Astrocyte of the hippocampus (primary cell): ENCODE measurements around the gene ATXN7.

Experiments
- DNase-seq: peaks from one replicate; pipeline ENCODE4 v3.0.0; 2011; ENCODE audit warnings: low read depth, low spot score

Gene ATXN7

DNA sequence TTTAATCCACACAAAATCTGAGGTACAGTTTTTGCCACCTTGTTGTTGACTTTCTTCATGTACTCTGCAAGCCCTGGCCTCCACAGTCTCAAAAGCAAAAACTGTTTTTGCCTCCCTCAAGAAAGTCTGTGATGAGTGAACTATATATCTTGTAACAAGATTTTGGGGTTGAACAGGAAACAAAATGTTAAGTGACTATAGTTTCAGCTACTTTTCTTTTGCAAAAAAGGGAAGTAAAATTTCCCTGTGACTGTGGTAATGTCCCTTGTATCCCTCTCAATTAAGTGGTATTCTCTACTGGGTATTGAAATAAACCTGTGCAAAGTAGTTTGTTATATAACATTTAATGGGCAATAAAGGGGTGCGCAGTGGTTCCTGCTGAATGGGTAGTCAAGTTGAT is 69.8 kb downstream of the ATXN7 start:
- DNase-seq: no peak

DNA sequence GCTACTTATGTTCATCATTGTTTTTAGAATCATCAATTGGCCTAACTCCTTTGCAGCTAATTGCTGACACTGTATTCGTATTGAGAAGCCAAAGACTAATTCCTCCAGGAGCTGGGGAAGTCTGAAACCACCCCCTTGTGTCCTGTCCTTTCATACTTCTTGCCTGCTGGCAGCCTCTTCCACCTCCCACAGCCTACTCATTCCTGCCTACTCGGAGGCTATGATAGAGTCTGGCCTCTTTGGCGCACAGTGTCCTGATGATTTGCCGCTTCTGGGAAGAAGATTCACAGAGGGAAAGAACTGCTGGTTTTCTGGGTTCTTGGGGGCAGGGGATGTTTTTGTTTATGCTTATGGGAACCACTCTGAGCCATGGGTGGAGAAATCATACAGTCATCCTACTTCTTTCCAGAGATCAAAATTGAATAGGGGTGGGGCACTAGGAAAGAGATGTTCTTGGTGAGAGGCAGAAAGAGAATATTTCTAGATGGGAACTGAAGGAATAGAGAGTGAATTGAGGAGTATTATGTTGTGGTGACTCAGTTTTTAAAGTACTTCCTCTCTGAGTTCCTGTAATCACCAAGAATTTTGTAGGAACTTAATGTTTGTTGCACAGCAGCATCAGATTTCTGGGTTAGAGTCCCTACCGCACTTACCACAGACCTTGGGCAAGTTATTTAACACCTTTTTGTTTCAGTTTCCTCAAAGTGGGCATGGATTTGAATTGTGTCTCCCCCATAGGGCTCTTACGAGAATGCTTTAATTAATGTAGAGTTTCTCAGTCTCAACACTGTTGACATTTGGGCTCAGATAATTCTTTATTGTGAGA is 70.6 kb downstream of the ATXN7 start:
- no peak for DNase-seq

DNA sequence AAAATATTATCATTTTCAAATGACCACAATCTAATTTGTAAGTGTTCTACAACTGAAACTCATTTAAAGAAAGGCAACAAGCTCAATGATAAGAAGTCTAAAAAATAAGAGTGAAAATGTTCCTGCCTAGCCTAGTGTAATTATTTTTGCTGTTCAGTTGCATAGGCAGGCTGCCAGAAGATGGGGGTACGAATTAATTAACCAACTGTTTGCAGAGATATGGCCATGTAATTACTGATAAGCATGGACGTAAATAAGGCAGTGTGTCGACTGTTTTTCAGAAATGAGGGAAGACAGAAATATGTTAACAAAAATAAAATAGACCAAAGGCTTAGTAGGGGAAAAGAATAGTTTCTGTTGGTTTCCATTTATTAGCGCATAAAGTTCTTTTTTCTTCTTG is 73.3 kb downstream of the ATXN7 start:
- no peak for DNase-seq

DNA sequence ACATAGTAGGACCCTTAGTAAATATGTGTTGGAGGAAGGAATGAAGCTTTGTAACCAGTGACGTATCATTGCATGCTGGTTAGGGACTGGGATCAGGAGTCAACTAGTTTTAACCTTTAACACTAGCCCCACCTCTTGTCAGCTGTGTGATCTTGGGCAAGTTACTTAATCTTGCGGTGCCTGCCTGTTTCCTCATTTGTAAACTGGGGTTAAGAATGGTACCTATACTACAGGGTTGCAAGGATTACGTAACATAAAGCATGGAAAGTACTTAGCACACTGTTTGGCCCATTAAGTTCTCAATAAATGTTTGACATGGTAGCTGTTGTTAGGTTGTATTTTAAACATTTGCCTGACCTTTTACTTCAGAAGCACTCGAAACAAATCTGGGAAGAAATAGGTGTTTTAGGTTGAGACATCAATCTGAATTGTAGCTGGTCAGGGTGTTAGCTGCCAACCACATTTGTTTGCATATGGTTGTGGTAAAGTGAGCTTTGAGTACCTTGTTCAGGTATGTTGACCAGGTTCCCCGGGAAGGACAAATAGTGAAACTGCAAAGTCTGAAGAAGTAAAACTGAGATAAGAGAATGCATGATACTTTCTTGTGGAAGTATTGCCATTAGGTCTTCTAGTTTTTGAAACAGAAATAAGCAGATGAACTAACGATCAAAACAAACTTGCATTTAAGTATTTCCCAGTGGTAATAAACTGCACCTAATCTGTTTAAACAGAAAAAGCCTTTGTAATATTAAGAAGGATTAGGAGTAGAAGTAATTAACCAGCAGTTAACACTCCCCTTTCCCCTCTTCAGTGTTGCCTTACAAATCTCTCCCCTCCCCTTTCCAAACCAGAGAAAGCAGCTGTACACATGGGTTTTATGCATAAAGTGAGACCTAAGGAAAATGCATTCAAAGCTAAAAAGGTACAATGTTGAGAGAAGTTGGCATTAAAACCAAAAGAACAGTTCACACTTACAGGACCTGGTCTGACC is 74.3 kb downstream of the ATXN7 start:
- peak; percentile 11 for DNase-seq

DNA sequence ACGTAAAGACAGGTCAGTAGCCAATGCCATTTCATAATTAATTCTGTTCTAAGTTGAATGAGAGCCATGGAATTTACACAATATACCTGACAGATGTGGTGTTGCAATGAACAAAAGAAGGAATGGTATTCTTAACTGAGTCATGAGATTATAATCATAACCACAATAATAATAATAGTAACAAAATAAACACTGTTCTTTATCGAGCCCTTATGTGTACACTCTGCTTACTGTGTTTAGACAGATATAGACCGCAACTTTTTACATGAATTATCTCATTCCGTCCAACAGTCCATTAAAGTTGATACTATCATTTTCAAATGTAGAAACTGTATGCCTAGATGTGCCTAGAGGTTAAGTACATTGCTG is 76.7 kb downstream of the ATXN7 start:
- peak; percentile 53 for DNase-seq

DNA sequence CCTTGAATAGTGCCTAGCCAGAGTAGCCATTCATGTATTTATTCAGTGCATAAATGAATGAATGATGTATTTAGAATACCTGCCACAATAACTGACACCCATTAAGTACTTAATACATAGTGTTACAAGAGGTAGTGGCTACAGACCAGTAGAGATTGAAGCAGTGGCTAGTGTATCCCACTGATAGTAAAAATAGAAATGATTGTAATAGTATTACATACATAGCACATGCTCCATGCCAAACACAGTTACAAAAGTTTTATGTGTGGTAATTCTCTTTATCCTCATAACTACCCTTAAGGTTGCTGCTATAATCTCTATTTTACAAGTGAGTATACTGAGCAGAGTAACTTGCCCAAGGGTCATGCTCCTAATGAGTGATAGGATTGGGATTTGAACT is 78.9 kb downstream of the ATXN7 start:
- DNase-seq: no peak

DNA sequence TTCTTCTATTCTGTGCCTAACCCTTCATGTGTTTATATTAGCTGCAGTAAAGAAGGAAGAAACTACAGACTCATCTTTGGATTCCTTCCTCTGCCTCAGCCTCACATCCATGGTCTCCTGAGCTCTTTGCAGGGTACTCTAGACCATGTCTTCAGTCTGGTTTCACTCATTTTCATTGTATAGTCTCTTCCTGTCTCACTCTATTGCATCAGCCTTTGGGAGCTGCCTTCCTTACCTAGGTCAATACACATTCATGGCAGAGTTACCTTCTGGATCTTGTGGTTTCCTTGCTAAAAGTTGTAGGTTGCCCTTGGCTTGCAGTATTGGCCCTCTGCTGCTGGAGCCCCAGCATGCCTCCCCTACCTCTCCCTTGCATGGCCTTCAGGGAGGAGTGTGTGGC is 80.0 kb downstream of the ATXN7 start:
- DNase-seq: no peak

DNA sequence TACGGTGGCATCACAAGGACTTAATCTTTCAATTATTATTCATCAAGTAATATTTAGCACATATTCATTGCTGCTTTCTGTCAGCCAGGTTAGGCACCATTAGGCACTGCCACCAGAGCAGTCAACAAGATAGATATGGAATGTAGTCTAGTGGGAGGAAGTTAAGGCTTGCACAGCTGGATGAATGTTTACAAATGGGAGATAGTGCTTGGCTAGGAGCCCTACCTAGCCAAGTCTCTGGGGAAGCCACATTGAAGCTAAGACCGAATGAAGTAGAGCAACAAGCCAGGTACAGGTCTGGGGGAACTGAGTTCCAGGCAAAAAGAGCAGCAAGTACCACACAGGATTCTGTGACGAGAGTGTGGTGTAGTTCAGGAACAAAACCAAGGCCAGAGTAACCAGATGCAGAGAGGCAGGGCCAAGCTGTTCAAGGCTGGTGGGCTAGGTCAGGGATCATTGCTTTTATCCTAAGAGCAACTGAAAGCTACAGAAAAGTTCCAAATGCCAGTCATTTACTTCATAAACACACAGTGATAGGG is 82.0 kb downstream of the ATXN7 start:
- no peak for DNase-seq

DNA sequence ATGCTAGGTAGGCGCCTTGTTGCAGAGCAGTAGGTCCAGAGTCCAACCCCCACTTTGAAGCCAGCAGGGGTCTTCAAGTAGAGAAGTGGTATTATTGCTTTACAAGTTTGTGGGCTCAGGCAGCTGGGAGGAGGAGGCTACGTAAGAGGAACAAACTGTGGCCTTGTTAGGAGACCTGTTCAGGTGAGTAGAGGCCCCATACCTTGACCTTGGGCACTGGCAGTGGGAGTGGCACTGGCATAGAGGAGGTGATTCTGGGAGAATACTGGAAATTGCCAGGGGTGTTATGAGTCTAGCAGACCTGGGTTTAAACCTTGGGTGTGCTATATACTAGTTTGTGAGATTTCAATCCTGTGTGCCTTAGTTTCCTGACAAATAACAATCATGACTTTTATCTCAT is 83.1 kb downstream of the ATXN7 start:
- DNase-seq: no peak

DNA sequence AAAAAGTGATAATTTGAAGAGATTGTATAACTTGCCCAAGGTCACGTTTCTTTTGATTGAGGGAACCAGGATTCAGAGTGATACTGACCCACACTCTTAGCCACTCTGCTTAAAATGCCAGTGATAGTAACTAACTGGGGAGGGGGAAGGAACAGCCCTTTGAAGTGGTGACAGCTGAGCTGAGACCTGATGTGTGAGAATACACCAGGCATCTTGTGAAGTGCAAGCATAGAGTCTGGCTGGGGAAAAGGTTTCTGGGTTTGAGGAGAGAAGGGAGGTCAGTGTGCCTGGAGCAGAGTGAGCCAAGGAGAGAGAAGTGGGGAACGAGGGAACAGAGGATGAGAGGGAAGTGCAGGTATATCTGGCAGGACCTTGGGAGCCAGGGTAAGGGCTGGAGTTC is 83.9 kb downstream of the ATXN7 start:
- DNase-seq: no peak

DNA sequence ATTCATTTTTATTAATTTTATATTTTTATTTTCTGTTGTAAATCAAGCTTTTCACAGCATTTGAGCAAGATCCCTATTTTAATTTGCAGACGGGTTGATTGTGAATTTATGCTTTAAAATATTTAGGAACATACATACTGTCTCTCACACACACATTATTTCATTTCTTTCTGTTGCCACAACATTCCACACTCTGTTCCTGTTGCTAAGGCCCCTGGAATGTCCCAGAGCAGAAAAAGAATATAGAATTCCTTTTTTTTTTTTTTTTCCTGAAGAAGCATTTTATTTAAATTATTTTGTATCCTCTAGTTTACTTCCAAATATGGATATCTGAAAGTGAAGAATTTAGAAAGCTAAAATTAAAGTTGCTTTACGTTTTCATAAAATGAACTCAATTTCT is 85.3 kb downstream of the ATXN7 start:
- DNase-seq: peak; percentile 61

DNA sequence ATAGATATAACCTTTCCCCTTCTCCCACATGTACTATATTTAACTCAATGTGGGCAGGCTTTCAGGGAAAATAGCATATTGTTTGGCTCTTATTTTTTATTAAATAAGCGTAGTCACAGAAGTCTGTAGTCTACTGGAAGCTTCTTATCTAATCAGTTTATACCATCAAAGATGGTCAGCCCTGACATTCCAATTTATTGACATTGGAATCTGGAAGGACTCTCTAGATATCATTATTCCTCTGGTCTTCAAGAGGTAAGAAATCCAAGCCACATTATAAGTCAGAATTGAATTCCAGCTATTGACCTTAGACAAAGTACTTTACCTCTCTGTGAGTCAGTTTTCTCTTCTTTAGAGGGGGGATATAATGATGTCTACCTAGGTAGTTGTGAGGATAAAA is 87.0 kb downstream of the ATXN7 start:
- DNase-seq: no peak

DNA sequence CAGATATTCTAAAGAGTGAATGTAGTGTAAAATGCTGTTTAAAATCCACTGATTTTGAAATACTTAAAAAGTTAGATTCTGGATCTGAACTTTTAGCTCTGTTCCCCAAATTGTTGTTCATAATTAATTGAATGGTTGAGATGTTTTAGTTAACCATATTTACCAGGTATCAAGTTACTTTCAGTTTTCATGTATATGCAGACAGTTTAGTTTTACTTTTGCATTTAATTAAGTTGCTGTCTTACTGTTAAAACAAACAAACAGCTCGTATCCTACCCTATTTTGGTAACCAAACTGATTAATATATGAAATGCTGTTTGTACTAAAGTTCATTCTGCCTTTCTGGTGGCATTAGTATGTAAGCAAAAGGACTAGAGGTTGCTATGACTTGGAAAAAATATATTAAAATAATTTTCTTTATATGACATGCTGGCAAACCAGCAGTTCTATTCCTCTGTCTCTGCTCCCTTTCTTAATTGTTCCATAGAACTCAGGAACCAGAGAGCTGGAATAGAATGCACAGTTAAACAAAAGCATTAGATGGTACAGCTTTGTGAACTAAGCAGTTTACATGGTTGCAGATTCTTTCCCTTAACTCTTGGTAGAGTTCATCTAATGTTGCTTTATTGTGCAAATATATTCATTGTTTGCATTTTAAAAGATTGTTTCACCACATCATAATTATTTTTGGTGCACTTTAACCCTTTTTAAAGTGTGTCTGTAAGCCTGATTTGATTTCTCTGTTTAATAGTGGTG is 88.0 kb downstream of the ATXN7 start:
- no peak for DNase-seq

DNA sequence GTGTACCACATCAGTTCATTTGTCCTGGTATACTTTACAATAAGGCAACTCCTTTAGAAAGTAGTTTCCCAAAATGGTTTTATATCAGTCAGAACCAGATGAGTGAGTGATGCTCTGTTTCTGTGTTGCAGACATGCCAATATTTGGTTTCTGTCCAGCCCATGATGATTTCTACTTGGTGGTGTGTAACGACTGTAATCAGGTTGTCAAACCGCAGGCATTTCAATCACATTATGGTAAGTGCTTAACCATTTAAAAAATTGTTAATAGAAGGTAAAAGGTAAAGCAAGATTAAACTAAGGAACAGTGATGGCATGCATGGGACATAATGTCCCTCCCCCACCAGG is 88.6 kb downstream of the ATXN7 start:
- no peak for DNase-seq

DNA sequence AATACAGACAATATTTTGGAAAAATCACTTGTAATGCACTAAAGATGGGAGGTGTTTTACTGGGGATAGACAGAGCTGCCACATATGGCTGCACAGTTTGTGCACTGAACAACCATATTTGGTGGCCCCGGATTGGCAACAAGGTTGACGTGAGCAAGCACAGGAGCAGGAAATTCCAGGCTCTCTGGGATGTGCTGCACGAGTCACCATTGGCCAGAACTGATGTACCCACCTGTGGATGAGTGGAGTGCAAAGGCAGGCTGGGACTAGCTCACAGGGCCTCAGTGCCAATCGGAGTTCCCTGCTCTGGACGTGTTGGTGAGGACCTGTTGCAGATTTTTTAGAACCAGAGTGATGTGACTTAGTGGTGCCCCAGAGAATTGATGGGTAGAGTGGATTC is 90.5 kb downstream of the ATXN7 start:
- no peak for DNase-seq

DNA sequence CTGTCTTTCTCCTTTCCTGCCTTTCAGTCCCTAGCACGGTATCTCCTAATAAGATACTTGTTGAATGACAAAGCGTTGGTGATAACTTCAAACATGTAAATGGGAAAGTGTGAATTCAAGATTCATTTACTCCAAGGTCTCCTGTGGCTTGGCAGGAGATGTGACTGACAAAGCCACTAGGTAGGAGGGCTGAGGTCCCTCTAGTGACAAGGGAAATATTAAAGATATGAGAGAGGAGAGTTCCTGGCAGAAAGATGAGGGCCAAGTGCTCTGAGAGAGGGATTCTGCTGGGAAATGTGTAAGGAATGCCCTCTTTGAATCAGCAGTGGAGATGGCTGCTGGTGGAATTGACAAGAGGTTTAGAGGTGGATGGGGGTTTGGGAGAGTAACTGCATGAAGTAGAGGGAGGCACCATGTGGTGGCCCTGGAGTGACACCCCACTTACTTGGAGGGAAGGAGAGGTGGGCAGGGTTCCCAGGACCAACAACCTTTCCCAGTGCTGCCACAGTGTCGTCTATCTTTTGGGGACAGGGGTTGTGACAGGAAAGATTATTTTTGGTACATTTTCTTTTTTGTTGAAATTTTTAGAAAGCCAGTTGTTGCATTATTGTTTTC is 91.5 kb downstream of the ATXN7 start:
- no peak for DNase-seq

DNA sequence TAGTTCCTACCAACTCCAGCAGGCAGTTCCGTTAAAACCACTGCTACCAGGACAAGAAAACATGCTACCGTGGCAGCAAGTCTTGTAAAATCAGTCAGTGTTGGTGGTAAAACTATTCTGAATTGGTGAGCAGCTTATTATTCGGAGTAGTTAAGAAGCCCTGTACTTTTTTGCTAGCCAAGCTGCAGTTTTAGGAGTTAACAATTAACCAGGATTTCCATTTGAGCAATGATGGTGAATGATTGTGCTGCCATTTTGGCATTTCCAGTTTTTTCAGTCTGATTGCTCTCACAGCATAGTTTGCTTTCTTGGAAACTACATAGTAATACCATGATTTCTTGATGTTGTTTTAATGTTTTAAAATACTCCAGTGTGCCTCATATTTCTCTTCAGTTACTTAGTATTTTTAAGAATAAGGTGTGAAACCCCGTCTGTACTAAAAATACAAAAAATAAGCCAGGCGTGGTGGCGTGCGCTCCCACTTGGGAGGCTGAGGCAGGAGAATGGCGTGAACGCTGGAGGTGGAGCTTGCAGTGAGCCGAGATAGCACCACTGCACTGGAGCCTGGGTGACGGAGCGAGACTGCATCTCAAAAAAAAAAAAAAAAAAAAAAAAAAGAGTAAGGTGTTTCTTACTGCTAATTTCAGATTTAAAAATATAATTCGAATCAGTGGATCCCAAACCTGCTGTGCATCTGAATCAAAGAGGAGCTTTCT is 92.3 kb downstream of the ATXN7 start:
- DNase-seq: no peak

DNA sequence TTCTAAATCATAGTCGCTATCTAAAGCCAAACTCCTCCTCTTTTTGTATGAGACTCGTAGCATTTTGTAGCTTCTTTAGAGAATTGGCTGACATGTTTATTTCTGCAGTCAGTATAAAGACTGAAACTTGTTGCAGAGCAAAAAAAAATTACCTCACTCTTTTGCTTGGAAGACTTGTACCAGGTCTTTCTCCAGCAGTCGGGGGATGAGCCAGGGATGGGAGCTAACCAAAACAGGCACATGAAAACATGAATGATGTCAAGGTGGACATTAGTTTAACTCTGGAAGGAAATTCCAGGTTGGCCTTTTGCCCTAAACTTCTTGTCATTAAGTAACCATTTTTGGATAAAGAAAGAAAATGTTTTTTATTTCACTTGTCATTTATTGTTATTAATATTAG is 95.5 kb downstream of the ATXN7 start:
- DNase-seq: no peak

DNA sequence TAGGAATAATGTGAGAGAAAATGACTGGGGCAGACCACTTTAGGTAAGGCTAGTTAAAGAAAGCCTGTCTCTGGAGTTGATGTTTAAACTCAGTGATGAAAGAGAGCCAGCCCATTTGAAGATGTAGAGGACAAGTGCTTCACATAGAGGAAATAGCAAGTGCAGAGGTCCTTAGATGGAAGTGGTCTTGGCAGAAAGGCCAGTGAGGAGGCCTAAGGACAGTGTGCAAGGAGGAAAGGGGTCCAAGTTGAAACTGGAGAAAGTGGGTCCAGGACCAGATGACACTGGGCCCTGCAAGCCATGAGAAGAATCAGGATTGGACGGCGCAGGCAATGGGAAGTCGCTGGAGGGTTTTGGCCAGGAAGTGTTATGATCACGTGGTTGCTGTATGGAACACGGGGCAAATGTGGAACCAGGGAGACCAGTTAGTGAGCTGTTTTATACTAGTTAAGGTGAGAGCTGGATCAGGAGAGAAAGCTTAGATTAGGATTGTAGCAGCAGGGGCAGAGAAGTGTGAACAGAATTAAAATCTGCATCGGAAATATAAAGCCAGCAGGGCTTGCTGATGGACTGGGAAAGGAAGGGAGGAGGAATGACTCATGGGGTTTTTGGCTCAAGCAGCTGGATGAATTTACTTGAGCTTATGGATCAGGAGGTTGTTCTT is 96.5 kb downstream of the ATXN7 start:
- peak; percentile 78 for DNase-seq

DNA sequence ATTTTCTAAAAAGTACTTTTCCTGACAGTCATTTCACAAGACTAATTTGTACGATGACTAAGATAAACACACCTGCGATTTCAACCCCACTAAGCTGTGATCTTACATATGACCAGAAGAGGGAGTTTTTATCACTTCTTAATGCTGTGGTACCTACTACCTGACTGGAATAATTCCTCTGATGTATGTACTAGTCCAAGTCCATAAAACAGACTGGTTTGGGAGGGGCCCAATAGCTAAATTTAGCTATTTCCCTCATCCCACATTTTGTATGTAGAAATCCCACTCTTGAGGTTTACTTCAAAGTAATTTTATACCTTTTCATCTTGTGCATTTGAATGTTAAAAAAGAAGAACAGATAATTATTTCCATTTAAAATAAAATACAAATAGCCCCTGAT is 98.2 kb downstream of the ATXN7 start:
- no peak for DNase-seq
